IMR-90 (cell line): ENCODE data around the gene AQP9. TPM values are rescaled to one million over a fixed set of nuclear protein-coding genes. Genes with fewer than 3 reads are reported as not detected.

Experiments used
- ATAC-seq: fragments of 200-7000 bp; cut with Tn5 transposase; 2 replicates; pipeline ENCODE4 v1.9.1; 2020; ENCODE audit warnings: low read depth, mild to moderate bottlenecking, moderate library complexity
- BruUV-seq: library from RNA; stranded (reverse); fragments of 400-500 nt; replicated peaks from 2 replicates; lab custom pipeline; 2021; lab: Mats Ljungman, UMichigan
- CTCF ChIA-PET: fragments of 300-600 bp; formaldehyde crosslinking; extraction: SDS; loops from one replicate; lab custom pipeline; 2021; ENCODE audit warnings: antibody characterized with exemption; lab: Yijun Ruan, JAX
- POLR2A ChIA-PET: fragments of 300-600 bp; sonication (Branson Sonifier 250); formaldehyde crosslinking; loops from one replicate; lab custom pipeline; 2022; ENCODE audit warnings: antibody characterized with exemption; ENCODE audit not compliant: unreplicated experiment; lab: Charles Lee
- DNase-seq: peaks from one replicate; pipeline ENCODE4 v3.0.0; 2013
- H2AFZ ChIP-seq: replicated peaks from 2 replicates; pipeline ENCODE3; 2013; ENCODE audit warnings: low read length, mild to moderate bottlenecking; ENCODE audit not compliant: poor library complexity
- H2AK5ac ChIP-seq: 2 replicates; pipeline ENCODE4 v1.6.1; 2013; ENCODE audit warnings: low read depth, low read length, inconsistent platforms
- H2AK9ac ChIP-seq: replicated peaks from 2 replicates; pipeline ENCODE3; 2013; ENCODE audit warnings: mild to moderate bottlenecking, low read depth, low read length, moderate library complexity; ENCODE audit not compliant: poor library complexity
- H2BK120ac ChIP-seq: 2 replicates; pipeline ENCODE4 v1.6.1; 2013; ENCODE audit warnings: low read depth, low read length, inconsistent platforms
- H2BK15ac ChIP-seq: 3 replicates; pipeline ENCODE4 v1.6.1; 2013; ENCODE audit warnings: low read depth, low read length, inconsistent platforms
- H2BK20ac ChIP-seq: 2 replicates; pipeline ENCODE4 v1.6.1; 2013; ENCODE audit warnings: low read depth, mild to moderate bottlenecking, inconsistent platforms, low read length, moderate library complexity
- H2BK5ac ChIP-seq: 2 replicates; pipeline ENCODE4 v1.6.1; 2013; ENCODE audit warnings: mild to moderate bottlenecking, low read depth, low read length, inconsistent platforms; ENCODE audit not compliant: poor library complexity, severe bottlenecking
- H3K14ac ChIP-seq: replicated peaks from 2 replicates; pipeline ENCODE4 v1.6.1; 2013; ENCODE audit warnings: low read depth, low read length, inconsistent platforms
- H3K18ac ChIP-seq: 2 replicates; pipeline ENCODE4 v1.6.1; 2013; ENCODE audit warnings: low read depth, low read length, control low read depth
- H3K23ac ChIP-seq: 2 replicates; pipeline ENCODE4 v1.6.1; 2013; ENCODE audit warnings: low read depth, low read length, inconsistent platforms
- H3K27ac ChIP-seq: 2 replicates; pipeline ENCODE4 v1.5.1; 2013; ENCODE audit warnings: mild to moderate bottlenecking, control low read depth, low read length; ENCODE audit not compliant: insufficient read depth
- H3K27me3 ChIP-seq: 2 replicates; pipeline ENCODE4 v1.6.1; 2013; ENCODE audit warnings: low read length; ENCODE audit not compliant: control insufficient read depth, insufficient read depth
- H3K36me3 ChIP-seq: 2 replicates; pipeline ENCODE4 v1.6.1; 2013; ENCODE audit warnings: low read length, mixed read lengths; ENCODE audit not compliant: control insufficient read depth, insufficient read depth
- H3K4ac ChIP-seq: 2 replicates; pipeline ENCODE4 v1.6.1; 2013; ENCODE audit warnings: low read depth, low read length, inconsistent platforms
- H3K4me1 ChIP-seq: 2 replicates; pipeline ENCODE4 v1.6.1; 2013; ENCODE audit warnings: low read length, mixed read lengths; ENCODE audit not compliant: control insufficient read depth, insufficient read depth
- H3K4me2 ChIP-seq: 2 replicates; pipeline ENCODE4 v1.6.1; 2013; ENCODE audit warnings: low read depth, mild to moderate bottlenecking, control low read depth, low read length, moderate library complexity
- H3K4me3 ChIP-seq: 2 replicates; pipeline ENCODE4 v1.5.1; 2013; ENCODE audit warnings: low read depth, mild to moderate bottlenecking, control low read depth, low read length, moderate library complexity; ENCODE audit not compliant: insufficient read depth
- H3K56ac ChIP-seq: 2 replicates; pipeline ENCODE4 v1.6.1; 2013; ENCODE audit warnings: low read length, inconsistent platforms; ENCODE audit not compliant: insufficient read depth; ENCODE audit errors: extremely low read depth
- H3K79me1 ChIP-seq, 2 experiments: 2 replicates each; pipeline ENCODE4 v1.6.1; 2013; ENCODE audit warnings: low read length in 2 of 2, inconsistent platforms in 1 of 2, low read depth in 1 of 2
- H3K9ac ChIP-seq: 2 replicates; pipeline ENCODE4 v1.6.1; 2013; ENCODE audit warnings: low read depth, low read length, control low read depth
- H3K9me1 ChIP-seq: 2 replicates; pipeline ENCODE4 v1.6.1; 2013; ENCODE audit warnings: low read length, inconsistent platforms; ENCODE audit not compliant: insufficient read depth
- H3K9me3 ChIP-seq: 2 replicates; pipeline ENCODE4 v1.6.1; 2013; ENCODE audit warnings: low read length; ENCODE audit not compliant: control insufficient read depth, insufficient read depth
- H4K20me1 ChIP-seq: 2 replicates; pipeline ENCODE4 v1.6.1; 2013; ENCODE audit warnings: low read length, inconsistent platforms; ENCODE audit not compliant: insufficient read depth
- H4K5ac ChIP-seq: 2 replicates; pipeline ENCODE4 v1.6.1; 2013; ENCODE audit warnings: mild to moderate bottlenecking, low read depth, low read length, control low read depth
- H4K8ac ChIP-seq, 2 experiments: 2 replicates each; pipeline ENCODE4 v1.6.1; 2013; ENCODE audit warnings: low read depth in 2 of 2, low read length in 2 of 2, control low read depth in 1 of 2, inconsistent platforms in 1 of 2
- H4K91ac ChIP-seq: 2 replicates; pipeline ENCODE4 v1.6.1; 2013; ENCODE audit warnings: low read depth, low read length, inconsistent platforms; ENCODE audit not compliant: insufficient read depth
- CEBPB ChIP-seq: IDR thresholded peaks from 2 replicates; pipeline ENCODE4 v1.6.1; 2012; ENCODE audit warnings: low read depth, low read length, improper control_type of control experiment
- CTCF ChIP-seq: conservative IDR thresholded peaks from 2 replicates; pipeline ENCODE4 v1.5.1; 2012; ENCODE audit warnings: mild to moderate bottlenecking, low read depth, low read length, improper control_type of control experiment
- ELK1 ChIP-seq: fragments of 150-350 bp; IDR thresholded peaks from 2 replicates; pipeline ENCODE4 v1.6.1; 2016; ENCODE audit warnings: low read depth, mild to moderate bottlenecking, low read length, moderate library complexity, borderline replicate concordance
- FOS ChIP-seq: fragments of 150-350 bp; IDR thresholded peaks from 2 replicates; pipeline ENCODE4 v1.6.1; 2016; ENCODE audit warnings: low read depth, low read length
- MAFK ChIP-seq: IDR thresholded peaks from 2 replicates; pipeline ENCODE4 v1.6.1; 2012; ENCODE audit warnings: low read depth, low read length, improper control_type of control experiment
- NFE2L2 ChIP-seq: fragments of 150-350 bp; IDR thresholded peaks from 2 replicates; pipeline ENCODE4 v1.6.1; 2016; ENCODE audit warnings: low read depth, mild to moderate bottlenecking, low read length
- RAD21 ChIP-seq: IDR thresholded peaks from 2 replicates; pipeline ENCODE4 v1.6.1; 2012; ENCODE audit warnings: low read length, improper control_type of control experiment
- RCOR1 ChIP-seq: IDR thresholded peaks from 2 replicates; pipeline ENCODE4 v1.6.1; 2012; ENCODE audit warnings: mild to moderate bottlenecking, low read length, improper control_type of control experiment; ENCODE audit not compliant: insufficient replicate concordance
- SMC3 ChIP-seq: fragments of 150-350 bp; IDR thresholded peaks from 2 replicates; pipeline ENCODE4 v1.6.1; 2016; ENCODE audit warnings: low read depth, mild to moderate bottlenecking, antibody characterized with exemption, low read length, moderate library complexity
- WGBS, 2 experiments: methylation state at CpG; one replicate each; pipeline versions ENCODE4 v1.1.5 to v1.1.7; 2013; ENCODE audit warnings: missing lambda C conversion rate in 2 of 2; ENCODE audit not compliant: insufficient read length in 1 of 2; ENCODE audit errors: extremely low coverage in 2 of 2; 5-methylcytosine and 5-hydroxymethylcytosine counted together
- dilution Hi-C: fragments of 300-500 bp; cut with HindIII; formaldehyde crosslinking; loops from one replicate; pipeline ENCODE4 v1.14.3; 2018; ENCODE audit warnings: low sequenced_read_pairs; ENCODE audit not compliant: unreplicated experiment
- in situ Hi-C: fragments of 300-500 bp; cut with MboI; formaldehyde crosslinking; loops from 3 replicates; pipeline ENCODE4 v1.14.3; 2019; ENCODE audit warnings: low sequenced_read_pairs, inconsistent platforms, mixed read lengths
- intact Hi-C: fragments of 100-400 bp; cut with micrococcal nuclease; formaldehyde crosslinking; loops from 2 replicates; pipeline ENCODE4 v1.10.0; 2022
- polyA plus RNA-seq, 3 experiments: library from polyadenylated mRNA; depleted of rRNA; stranded (reverse); fragments of >200 nt; gene quantifications; 2 replicates each; pipeline ENCODE4 v1.2.3, GENCODE V29; 2012; ENCODE audit warnings: low replicate concordance in 1 of 3
- total RNA-seq: library from RNA; depleted of rRNA; stranded (reverse); fragments of >200 nt; gene quantifications from 2 replicates; pipeline ENCODE4 v1.2.3, GENCODE V29; 2012

Gene AQP9
- total and polyA plus RNA-seq, 2 of the 4 experiments (the other 2 are of a cell fraction), result not detected

DNA sequence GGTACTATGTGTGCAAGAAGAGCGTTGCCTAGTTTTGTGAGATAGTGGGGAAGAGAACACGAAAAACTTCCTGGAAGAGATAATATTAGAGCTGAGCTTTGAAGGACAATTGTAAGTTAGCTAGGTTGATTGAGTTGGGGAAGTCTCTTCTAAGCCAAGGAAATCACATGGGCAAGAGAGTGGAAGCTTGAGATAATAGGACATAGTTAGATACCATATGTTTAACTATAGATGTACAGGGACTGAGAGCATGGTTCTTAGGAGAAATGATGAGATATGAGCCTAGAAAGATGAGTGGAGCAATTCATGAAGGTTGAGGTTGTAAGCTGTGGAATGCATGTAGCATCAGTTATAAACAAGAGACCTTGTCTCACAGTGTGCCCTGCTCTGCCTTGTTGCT lies 30.1 kb upstream of the AQP9 start:
- Histone ChIP-seq H3K9me3 (no peaks in the 10 kb centered on the region), H3K79me1 (no peaks in the 10 kb centered on the region), H3K9ac (no peak overlapping the region), H3K23ac (no peak overlapping the region), H4K91ac (no peak overlapping the region), H4K20me1 (no peaks in the 10 kb centered on the region), H2BK120ac (no peak overlapping the region), H3K27me3 (no peaks in the 10 kb centered on the region; the same call in 1 of the 2 replicates), H3K14ac (no peak overlapping the region), H3K18ac (no peak overlapping the region), H3K4me3 (no peak overlapping the region), H3K27ac (no peak overlapping the region), H2AK5ac (no peak overlapping the region), H4K5ac (no peak overlapping the region), H3K56ac (no peak overlapping the region), H2BK20ac (no peak overlapping the region), H2AK9ac (no peak overlapping the region), H3K36me3 (no peaks in the 10 kb centered on the region), H3K4me2 (no peak overlapping the region), H2BK15ac (no peak overlapping the region), H4K8ac (no peak overlapping the region), H3K9me1 (no peaks in the 10 kb centered on the region), H3K4me1 (no peaks in the 10 kb centered on the region), H2BK5ac (no peak overlapping the region), H2AFZ (no peak overlapping the region), H3K4ac (no peak overlapping the region)
- ATAC-seq, result no peak
- dilution Hi-C loops, result no loop called here
- DNase-seq, result no peak
- ChIA-PET CTCF (no interaction called here), POLR2A (no interaction called here)
- in situ Hi-C loops, result no loop called here
- BruUV-seq, result no TSS peak
- TF ChIP-seq RAD21 (no peak), FOS (no peak), CEBPB (no peak), SMC3 (no peak), RCOR1 (no peak), CTCF (no peak), MAFK (no peak), NFE2L2 (no peak), ELK1 (no peak)
- 48% methylated on average over 2 of the region's 2 CpGs; no CpG with 5 or more reads in 1 of the 2 experiments for WGBS, 2 experiments
- intact Hi-C loops, result no loop called here
